ENCODE results near the gene SCG3. TPM values are rescaled to one million over a fixed set of nuclear protein-coding genes. Genes with fewer than 3 reads are reported as not detected.

The SCG3 gene
- total RNA-seq, 1 experiment from 2014 or later: not detected

DNA sequence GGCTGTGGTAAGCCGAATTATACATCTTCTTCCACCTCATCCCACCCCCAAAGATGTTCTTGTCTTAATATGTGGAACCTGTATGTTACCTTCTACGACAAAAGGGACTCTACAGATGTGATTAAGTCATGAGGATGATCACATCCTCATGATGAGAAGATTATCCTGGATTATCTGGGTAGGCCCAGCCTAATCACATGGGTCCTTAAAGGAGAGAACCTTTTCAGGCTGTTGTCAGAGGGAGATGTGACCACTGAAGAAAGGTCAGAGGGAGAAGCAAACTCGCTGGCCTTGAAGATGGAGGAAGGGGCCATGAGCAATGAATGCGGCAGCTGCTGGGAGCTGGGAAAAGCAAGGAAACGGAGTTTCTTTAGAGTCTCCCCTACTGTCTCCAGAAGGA is 12.9 kb upstream of the SCG3 start:
- Mint-ChIP-seq H3K4me1 (ENCODE audit: low read depth, unreplicated experiment) (no peaks in the 10 kb centered on the region), H3K4me3 (ENCODE audit: unreplicated experiment) (no peak overlapping the region), H3K9me3 (ENCODE audit: unreplicated experiment) (no peaks in the 10 kb centered on the region), H3K27me3 (ENCODE audit: insufficient read depth, unreplicated experiment) (peaks cover 9% of the 10 kb centered on the region), H3K27ac (ENCODE audit: unreplicated experiment) (no peak overlapping the region), H3K36me3 (ENCODE audit: insufficient read depth, unreplicated experiment) (no peaks in the 10 kb centered on the region)
- DNase-seq: no peak
- no peak overlapping the region for H3K4me3 ChIP-seq (ENCODE audit: low read depth, low read length)
- CTCF ChIA-PET: no interaction called here
- no peaks in the 10 kb centered on the region for H3K36me3 ChIP-seq (ENCODE audit: control insufficient read depth, insufficient read depth, low read length)
- no peaks in the 10 kb centered on the region for H3K27me3 ChIP-seq (replicated peaks; ENCODE audit: control insufficient read depth, insufficient read depth, low read length)
- intact Hi-C loops (cut with micrococcal nuclease; ENCODE audit: unreplicated experiment): no loop called here
- no peaks in the 10 kb centered on the region for H3K9me3 ChIP-seq
- TF ChIP-seq, protein P1, sequence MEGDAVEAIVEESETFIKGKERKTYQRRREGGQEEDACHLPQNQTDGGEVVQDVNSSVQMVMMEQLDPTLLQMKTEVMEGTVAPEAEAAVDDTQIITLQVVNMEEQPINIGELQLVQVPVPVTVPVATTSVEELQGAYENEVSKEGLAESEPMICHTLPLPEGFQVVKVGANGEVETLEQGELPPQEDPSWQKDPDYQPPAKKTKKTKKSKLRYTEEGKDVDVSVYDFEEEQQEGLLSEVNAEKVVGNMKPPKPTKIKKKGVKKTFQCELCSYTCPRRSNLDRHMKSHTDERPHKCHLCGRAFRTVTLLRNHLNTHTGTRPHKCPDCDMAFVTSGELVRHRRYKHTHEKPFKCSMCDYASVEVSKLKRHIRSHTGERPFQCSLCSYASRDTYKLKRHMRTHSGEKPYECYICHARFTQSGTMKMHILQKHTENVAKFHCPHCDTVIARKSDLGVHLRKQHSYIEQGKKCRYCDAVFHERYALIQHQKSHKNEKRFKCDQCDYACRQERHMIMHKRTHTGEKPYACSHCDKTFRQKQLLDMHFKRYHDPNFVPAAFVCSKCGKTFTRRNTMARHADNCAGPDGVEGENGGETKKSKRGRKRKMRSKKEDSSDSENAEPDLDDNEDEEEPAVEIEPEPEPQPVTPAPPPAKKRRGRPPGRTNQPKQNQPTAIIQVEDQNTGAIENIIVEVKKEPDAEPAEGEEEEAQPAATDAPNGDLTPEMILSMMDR (IDR thresholded peaks at IDR 0.05; ENCODE audit: insufficient read depth in 1 of 2, low read depth in 1 of 2, low read length in 1 of 2, severe bottlenecking in 1 of 2, unreplicated experiment in 1 of 2): no peak
- no peaks in the 10 kb centered on the region for H3K4me1 ChIP-seq
- no TSS peak for BruUV-seq (replicated peaks)
- POLR2A ChIA-PET: no interaction called here

DNA sequence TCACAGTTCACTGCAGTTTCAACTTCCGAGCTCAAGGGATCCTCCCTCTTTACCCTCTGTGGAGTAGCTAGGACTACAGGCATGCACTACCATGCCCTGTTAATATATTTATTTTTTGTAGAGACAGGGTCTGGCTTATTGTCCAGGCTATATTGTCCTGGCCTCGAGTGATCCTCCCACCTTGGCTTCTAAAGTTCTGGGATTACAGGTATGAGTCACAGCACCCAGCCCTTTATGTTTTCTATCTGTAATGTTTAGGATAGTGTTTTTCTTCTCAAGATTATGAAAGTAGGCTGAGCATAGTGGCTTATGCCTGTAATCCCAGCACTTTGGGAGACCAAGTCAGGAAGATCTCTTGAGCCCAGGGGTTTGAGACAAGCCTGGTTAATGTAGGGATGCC is 11.9 kb upstream of the SCG3 start:
- ChIA-PET POLR2A (no interaction called here), CTCF (no interaction called here)
- H3K9me3 Mint-ChIP-seq (ENCODE audit: unreplicated experiment): no peaks in the 10 kb centered on the region
- no peak overlapping the region for H3K4me3 Mint-ChIP-seq (ENCODE audit: unreplicated experiment)
- Histone ChIP-seq H3K4me3 (ENCODE audit: low read depth, low read length) (no peak overlapping the region), H3K27me3 (replicated peaks; ENCODE audit: control insufficient read depth, insufficient read depth, low read length) (no peaks in the 10 kb centered on the region), H3K36me3 (ENCODE audit: control insufficient read depth, insufficient read depth, low read length) (no peaks in the 10 kb centered on the region), H3K9me3 (no peaks in the 10 kb centered on the region), H3K4me1 (no peaks in the 10 kb centered on the region)
- no peak overlapping the region for H3K27ac Mint-ChIP-seq (ENCODE audit: unreplicated experiment)
- TF ChIP-seq, protein P1 (IDR thresholded peaks at IDR 0.05; ENCODE audit: insufficient read depth in 1 of 2, low read depth in 1 of 2, low read length in 1 of 2, severe bottlenecking in 1 of 2, unreplicated experiment in 1 of 2): no peak
- no peak for DNase-seq
- H3K27me3 Mint-ChIP-seq (ENCODE audit: insufficient read depth, unreplicated experiment): peaks cover 11% of the 10 kb centered on the region
- intact Hi-C loops (cut with micrococcal nuclease; ENCODE audit: unreplicated experiment): no loop called here
- no peaks in the 10 kb centered on the region for H3K36me3 Mint-ChIP-seq (ENCODE audit: insufficient read depth, unreplicated experiment)
- BruUV-seq (replicated peaks): no TSS peak
- H3K4me1 Mint-ChIP-seq (ENCODE audit: low read depth, unreplicated experiment): no peaks in the 10 kb centered on the region

DNA sequence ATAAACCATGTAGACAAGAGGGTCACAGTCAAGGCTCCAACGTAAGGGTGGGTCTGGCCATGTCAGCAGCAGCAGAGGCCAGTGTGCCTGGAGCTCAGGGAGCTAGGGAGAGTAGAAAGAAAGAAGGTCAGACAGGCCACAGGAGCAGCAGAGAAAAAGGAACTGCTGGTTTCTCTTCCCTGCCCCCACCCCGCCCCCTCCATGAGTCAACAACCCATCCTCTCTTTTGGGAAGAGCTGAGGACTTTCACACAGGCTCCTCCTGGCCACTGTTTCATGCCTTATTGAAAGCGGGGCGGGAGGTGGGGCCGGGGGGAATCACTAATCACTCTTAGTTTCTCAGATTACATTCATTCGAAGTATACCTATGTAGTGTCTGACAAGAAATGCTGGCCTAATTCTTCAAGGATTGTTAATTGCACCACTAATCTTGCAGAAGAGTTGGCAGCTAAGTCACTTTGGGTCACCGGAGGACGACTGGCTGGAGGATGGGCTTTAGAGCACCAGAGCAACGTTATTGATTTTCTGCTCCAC is 9.1 kb upstream of the SCG3 start:
- peaks cover 17% of the 10 kb centered on the region for H3K27me3 Mint-ChIP-seq (ENCODE audit: insufficient read depth, unreplicated experiment)
- CTCF ChIA-PET: no interaction called here
- no TSS peak for BruUV-seq (replicated peaks)

More for the DNA sequence above, 9.1 kb upstream of the SCG3 start:
- Mint-ChIP-seq H3K4me1 (ENCODE audit: low read depth, unreplicated experiment) (no peaks in the 10 kb centered on the region), H3K4me3 (ENCODE audit: unreplicated experiment) (no peak overlapping the region), H3K9me3 (ENCODE audit: unreplicated experiment) (no peaks in the 10 kb centered on the region), H3K27ac (ENCODE audit: unreplicated experiment) (no peak overlapping the region), H3K36me3 (ENCODE audit: insufficient read depth, unreplicated experiment) (no peaks in the 10 kb centered on the region)
- Histone ChIP-seq H3K4me1 (no peaks in the 10 kb centered on the region), H3K4me3 (ENCODE audit: low read depth, low read length) (no peak overlapping the region), H3K27me3 (replicated peaks; ENCODE audit: control insufficient read depth, insufficient read depth, low read length) (no peaks in the 10 kb centered on the region), H3K36me3 (ENCODE audit: control insufficient read depth, insufficient read depth, low read length) (no peaks in the 10 kb centered on the region), H3K9me3 (no peaks in the 10 kb centered on the region)
- POLR2A ChIA-PET: no interaction called here
- TF ChIP-seq, protein P1 (IDR thresholded peaks at IDR 0.05; ENCODE audit: insufficient read depth in 1 of 2, low read depth in 1 of 2, low read length in 1 of 2, severe bottlenecking in 1 of 2, unreplicated experiment in 1 of 2): no peak
- intact Hi-C loops (cut with micrococcal nuclease; ENCODE audit: unreplicated experiment): no loop called here
- DNase-seq: no peak
